ENCODE data around the gene ALPP.
"Not testable (repeated sequence)": the region's sequence is repeated elsewhere in the genome, so short reads cannot be mapped to it uniquely, and the experiment has no call there.

Gene ALPP

DNA sequence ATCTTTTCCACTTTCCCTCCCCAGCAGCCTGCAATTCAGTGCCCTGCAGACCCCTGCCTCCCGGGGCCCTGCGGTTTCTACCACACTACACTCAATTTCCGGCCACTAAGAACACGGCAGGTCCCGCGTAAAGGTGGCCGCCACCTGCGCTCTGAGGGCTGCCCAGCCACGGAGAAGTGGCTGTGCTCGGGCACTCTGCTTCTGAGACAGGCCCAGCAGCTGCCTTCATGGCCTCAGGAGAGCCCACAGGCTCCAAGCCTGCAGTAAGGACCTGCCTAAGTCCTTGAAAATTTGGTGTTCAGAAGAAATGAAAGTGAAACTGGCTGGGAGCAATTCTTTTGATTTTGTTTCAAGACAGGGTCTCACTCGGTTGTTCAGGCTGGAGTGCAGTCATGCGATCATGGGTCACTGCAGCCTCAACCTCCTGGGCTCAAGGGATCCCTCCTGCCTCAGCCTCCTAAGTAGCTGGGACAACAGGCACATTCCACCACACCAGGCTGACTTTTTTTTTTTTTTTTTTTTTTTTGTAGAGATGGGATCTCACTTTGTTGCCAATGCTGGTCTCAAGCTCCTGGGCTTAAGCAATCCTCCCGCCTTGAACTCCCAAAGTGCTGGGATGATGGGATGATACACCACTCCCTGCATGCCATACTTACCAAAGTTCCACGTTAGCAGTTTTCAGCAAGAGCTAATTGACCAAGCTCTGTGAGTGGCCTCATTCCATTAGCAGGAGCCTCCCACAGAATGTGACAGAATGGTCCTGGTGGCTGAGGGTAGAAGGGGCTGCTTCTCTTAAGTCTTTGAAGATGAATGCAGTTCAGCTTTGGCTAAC is 14.6 kb upstream of the ALPP start:
- DNase-seq (ENCODE audit: low read depth in 2 of 2) = no peak

DNA sequence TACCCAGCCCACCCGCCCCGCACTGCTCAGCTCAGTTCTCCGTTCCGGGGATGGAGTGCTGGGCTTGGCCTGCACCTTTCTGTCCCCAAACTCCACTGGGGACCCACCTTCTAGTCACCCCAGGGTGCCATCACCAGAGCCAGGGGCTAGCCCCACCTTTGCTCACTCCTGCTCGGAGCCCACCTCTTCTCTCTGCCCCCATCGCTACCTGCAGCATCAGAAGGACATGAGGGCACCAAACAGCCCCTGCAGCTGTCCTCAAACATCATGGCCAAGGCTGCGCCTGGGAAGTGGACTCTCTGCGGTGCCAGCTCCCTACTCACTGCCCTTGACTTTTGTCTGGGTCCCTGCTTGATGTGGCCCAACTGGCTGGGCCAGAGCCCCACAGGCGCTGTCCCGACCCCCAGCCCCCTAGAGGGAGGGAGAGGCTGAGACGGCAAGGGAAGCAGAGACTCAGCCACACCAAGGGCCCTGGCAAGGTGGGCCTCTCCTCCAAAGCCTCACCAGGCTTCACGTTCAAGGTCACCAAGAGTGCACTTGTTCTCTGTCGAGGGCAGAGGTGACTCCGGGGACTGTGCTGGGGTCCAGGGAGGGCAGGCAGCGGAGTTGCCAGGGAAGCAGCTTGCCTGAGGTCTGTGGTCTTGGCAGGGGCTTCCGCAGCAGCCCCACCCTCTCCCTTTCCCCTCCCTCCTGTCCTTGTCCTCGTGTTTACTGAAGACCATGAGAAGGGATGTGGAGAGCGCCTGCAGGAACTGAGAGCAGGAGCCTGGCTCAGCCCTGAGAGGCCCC is 13.6 kb upstream of the ALPP start:
- DNase-seq (ENCODE audit: low read depth in 2 of 2) = not testable (repeated sequence)

DNA sequence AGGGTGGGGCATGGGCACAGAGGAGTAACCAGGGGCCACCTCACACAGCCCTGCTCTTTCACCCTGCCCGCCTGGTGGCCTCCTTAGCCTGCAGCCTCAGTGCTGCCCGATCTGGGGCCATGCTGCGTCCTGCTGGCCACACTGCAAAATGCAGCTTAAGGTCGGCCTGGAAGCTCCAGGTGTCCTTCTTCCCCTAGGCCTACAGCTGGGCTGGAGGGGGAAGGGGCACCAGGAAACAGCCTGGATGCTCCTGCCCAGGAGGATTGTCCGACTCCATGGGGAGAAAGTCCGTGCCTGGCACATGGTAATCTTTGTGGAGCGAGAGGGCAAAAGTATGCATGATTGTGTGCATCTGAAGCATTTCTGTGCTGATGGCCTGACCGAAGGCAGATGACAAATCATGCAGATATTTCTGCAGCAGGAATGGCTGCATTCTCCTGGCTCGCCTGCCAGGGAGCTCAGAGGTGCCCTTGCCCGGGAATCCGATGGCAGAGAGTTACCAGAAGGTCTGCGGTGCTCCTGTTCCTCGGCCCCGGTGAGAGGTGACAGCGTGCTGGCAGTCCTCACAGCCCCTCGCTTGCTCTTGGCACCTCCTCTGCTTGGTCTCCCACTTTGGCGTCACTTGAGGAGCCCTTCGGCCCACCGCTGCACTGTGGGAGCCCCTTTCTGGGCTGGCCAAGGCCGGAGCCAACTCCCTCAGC is 12.8 kb upstream of the ALPP start:
- DNase-seq (ENCODE audit: low read depth in 2 of 2) = no peak

DNA sequence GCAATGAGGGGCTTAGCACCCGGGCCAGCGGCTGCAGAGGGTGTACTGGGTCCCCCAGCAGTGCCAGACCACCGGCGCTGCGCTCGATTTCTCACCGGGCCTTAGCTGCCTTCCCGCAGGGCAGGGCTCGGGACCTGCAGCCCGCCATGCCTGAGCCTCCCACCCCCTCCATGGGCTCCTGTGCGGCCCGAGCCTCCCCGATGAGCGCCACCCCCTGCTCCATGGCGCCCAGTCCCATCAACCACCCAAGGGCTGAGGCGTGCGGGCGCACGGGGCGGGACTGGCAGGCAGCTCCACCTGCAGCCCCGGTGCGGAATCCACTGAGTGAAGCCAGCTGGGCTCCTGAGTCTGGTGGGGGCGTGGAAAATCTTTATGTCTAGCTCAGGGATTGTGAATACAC is 12.1 kb upstream of the ALPP start:
- DNase-seq (ENCODE audit: low read depth in 2 of 2) = not testable (repeated sequence)

DNA sequence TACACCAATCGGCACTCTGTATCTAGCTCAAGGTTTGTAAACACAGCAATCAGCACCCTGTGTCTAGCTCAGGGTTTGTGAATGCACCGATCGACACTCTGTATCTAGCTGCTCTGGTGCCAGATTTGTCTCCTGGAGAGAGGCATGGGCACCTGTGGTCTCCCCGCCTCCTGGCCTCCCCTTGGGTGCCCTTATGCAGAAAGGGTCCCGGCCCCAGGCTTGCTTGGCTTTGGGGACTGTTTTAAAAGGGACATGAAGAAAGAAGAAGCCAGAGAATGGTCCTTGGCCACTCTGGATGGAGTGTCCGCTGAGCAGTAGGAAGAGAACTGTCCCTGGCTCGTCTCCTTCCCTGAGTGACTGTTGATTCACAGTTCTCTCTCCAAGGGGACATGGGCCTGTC is 11.5 kb upstream of the ALPP start:
- DNase-seq (ENCODE audit: low read depth in 2 of 2) = no peak

DNA sequence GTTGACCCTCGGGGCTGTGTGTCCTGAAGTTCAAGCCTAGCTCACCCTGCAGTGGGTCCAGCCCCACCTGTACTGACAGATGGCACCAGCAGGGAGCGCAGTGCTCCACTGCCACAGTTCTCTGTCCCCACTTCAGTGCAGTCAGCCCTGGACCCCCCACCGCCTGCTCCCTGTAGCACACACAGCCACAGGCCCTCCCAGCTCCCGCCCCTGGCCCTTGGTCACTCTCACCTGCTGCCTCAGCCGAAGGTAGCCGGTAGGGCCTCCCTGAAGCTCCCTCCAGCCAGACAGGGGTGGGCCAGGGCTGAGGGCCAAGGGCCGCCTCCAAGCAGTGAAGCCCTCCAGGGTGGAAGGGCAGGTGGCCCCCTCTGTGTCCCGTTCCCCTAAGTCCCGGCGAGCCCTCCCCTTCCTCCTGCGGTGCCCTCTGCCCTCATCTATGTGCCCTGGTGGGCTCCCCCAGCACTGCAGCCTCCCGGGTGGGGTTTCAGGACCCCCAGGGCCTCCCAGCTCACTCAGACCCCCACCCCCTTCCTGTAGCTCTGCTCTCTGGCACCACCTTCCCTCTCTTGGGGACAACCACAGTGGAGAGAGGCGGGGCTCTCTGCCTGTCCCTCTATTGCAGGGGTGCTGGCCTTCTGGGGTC is 10.8 kb upstream of the ALPP start:
- no peak for DNase-seq (ENCODE audit: low read depth in 2 of 2)

DNA sequence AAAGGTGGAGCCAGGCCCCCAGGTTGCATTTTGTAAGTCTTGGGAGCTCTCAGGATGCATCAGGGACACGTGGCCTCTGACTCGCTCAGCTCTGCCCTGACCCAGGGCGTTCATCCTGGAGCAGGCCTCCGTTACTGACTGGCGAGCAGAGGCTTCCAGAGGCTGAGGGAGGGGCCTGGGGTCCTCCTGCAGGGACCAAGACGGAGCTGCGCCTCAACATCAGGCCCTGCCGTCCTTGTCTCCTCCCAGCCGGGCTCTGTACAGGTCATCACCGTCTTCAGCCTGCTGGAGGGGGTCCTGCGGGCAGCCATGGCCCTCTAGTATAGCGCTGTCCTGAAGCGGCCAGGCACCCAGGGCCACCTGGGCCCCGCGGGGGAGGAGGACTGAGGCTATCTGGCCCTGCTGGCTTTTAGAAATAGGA is 10.2 kb upstream of the ALPP start:
- DNase-seq (ENCODE audit: low read depth in 2 of 2) = no peak

DNA sequence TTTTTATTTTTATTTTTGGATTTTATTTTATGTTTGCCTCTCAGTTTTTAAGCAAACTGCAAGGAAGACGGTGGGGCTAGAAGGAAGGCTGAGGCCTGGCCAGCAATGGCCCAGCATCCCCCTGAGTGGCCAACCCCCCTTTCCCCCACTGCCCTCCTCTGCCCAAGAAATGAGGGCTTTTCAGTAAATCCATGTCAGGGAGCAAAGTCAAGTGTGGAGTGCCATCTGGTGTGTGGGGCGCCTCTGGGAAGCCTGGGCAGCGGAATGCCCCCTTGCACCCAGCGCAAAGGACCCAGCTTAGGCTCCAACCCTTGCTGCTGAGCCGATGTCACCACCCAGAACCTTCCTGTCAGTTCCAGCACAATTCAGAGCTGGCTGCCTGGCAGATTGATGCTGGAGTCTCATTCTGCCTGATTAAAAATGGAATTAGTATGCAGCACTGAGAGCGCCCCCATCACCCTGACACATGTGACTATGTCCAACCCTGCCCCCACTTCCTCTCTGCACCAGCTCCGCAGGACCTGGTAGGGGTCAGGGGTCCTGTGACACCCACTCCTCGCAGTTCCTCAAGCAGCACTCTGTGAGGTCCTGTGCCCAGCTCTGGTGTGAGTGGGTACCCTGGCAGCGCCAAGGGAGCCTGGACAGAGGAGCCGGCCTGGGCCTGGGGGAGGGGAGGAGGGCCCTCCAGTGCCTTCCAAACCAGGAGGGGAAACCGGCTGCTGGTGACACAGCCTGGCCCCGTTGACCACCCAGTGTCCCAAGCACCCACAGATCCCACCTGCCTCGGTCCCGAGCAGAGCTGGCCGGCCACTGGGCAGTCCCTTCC is 9.2 kb upstream of the ALPP start:
- DNase-seq (ENCODE audit: low read depth in 2 of 2) = no peak

DNA sequence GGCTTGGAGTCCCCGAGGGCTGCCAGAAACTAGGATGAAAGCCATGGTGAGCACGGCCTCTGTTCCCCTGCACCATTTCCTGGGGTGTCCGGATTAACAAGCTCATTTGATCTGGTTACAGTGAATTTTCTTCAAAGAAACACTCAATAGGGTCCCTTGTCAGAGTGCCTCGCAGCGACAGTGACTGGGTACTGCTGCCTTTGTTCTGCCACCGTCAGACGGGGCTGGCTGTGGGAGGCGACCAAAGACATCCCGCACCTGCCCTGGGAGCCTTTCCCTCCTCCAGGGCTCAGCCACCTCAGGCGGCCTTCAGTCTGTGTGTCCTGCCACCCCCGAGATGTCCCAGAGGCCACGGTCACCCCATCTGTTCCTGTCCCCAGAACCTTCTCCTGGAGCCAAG is 8.5 kb upstream of the ALPP start:
- not testable (repeated sequence) for DNase-seq (ENCODE audit: low read depth in 2 of 2)

DNA sequence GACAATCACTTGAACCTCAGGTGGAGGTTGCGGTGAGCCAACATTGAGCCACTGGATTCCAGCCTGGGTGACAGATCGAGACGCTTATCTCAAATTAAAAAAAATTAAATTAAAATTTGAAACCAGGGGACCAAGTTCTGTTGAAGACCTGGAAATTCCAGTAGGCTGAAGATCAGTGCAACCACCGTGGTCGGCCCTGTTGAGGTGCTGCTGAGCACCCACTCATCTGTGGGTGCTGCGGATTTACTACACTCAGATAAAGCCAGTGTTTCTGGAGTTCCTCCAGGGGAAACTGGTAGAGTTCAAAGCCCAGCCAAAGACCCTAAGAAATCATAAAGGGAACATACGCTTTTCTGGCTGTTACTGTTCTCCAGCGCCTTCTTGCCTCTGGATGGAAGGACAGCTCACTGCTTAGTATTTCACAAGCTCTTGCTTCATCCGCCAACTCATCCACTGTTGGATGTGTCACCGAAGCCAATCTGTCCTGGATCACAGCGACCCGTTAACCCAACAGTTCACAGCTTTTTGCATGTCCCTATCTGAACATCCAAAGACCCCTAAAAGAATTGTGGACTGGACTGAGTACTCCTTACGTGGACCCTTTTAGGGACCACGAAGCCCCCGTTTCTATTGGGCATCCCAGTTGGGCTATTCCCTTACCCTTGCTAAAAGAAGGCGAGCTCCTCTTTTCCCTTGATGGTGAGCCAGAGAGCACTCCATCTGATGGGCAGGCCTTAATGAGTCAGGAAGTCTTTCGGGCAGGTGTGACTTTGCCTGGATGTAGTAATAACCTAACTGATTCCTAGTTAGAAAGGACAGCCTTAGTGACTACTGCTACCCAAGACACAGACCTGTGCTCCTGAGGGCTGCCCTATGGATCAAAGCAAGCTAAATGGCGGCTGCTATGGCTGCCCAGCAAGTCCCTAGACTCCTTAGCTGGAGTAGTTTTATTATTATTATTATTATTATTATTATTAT is 6.0 kb upstream of the ALPP start:
- no peak for DNase-seq (ENCODE audit: low read depth in 2 of 2)

DNA sequence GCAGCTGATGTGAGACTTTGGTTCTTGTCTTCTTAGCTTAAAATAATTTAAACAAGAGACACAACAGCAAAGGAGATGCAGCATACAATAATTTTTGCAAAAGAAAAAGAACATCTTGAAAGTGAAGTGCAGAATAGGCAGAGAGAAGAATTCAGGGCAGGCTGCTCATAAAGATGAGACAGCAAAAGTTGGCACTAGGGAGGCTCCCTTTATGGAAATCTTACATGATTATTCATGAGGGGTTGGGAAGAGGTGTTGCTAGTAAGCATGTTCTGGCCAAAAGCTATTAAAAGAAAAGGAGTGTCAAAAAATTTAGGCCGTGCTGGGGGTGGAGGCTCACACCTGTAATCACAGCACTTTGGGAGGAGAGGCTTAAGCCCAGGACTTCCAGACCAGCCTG is 4.2 kb upstream of the ALPP start:
- DNase-seq (ENCODE audit: low read depth in 2 of 2) = no peak

DNA sequence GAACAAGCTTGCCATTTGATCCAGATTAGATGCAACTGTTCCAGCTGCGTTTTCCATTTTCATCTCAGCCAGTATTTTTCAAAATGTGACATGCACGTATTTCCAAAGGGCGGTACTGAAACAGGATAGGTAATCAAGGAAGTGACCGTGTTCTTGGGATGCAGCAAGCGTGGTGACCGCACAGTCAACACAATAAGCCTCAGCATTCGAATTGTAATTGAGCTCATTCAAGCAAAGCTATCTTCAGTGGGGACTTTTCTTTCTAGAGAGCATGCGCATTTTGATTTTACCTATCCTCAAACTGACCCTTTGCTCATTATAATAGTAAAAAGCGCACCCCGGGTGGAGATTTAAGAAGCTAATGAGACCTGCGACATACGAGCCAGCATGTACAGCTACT is 3.4 kb upstream of the ALPP start:
- no peak for DNase-seq (ENCODE audit: low read depth in 2 of 2)

DNA sequence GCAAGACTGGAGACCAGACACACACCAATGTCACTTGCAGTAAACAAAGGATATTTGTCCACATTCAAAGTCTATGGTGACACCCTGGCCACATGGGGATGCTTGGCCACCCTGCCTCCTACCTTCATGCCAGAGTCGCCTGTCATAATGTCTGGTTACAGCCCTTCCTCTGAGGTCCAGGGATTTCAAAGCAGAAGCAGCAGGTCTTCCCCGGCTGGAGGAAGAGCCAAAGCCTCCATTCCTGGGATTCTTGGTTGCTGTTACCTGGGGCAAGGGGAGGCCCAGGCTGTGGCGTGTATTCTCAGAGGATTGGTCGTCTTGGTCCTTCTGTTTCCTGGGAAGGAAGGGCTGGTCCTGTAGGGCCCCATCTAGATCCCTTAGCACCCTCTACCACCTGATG is 2.3 kb upstream of the ALPP start:
- DNase-seq (ENCODE audit: low read depth in 2 of 2) = no peak

DNA sequence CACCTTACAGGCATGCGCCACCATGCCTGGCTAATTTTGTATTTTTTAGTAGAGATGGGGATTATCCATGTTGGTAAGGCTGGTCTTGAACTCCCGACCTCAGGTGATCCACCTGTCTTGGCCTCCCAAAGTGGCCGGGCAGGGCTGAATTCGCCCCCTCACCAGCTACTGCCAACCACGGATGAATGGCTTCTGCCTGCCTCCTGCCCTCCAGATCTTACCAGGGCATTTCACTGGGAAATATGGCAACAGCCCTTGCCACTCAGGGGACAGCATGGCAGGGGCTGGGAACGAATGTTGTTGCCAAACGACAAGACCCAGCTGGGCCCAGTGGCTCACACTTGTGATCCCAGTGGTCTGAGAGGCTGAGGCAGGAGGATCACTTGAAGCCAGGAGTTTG is 1.8 kb upstream of the ALPP start:
- DNase-seq (ENCODE audit: low read depth in 2 of 2) = no peak

DNA sequence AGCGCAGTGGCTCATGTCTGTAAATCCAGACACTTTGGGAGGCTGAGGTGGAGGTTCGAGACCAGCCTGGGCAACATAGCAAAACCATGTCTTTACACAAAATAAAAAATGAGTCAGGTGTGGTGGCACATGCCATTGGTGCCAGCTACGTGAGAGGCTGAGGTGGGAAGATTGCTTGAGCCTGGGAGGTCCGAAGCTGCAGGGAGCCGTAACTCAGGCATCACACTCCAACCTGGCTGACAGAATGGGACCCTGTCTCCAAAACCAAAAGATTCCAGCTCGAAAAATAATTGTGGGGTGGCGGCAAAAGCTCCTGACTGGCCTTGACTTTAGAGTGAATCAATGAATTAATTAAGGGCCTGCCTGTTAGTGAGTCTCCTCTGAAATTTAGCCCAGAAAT is 1.2 kb upstream of the ALPP start:
- DNase-seq (ENCODE audit: low read depth in 2 of 2) = no peak

DNA sequence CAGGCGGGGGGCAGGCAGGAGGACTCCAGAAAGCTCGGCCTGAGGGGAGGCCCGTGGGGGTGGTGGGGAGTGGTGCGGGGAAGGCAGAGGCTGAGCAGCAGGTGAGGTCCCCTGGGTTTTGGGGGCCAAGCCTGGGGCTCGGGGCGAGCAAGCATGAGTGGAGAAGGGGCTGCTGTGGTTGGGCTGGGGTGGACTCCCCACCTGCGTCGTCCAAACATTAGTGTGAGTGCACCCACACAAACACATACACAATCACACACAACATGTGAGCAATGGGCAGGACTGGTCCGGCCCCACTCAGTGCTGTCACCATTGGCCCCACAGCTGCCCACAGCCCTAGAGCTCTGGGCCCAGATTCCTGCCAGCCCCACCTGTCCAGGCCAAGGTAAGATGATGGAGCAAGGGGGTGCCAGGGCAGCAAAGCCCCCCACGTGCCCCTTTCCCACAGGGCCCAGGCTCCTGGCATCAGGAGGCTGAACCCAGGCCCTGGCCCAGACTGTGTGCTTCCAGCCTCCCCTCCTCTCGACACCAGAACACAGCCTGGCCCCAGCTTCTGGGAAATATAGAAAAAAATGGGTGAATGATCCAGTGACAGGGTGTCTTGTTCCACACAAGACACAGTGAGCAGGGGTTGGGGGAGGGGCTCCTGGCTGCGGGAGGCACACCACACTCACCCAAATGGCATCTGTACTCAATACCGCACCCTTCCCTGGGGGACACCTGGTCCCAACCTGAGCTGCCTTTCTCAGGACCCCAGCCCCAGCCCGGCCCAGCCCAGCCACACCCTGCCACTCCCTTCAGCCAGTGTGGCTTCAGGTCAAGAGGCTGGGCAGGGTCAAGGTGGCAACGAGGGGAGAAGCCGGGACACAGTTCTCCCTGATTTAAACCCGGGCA is 463 bp upstream of the ALPP start:
- no peak for DNase-seq (ENCODE audit: low read depth in 2 of 2)

DNA sequence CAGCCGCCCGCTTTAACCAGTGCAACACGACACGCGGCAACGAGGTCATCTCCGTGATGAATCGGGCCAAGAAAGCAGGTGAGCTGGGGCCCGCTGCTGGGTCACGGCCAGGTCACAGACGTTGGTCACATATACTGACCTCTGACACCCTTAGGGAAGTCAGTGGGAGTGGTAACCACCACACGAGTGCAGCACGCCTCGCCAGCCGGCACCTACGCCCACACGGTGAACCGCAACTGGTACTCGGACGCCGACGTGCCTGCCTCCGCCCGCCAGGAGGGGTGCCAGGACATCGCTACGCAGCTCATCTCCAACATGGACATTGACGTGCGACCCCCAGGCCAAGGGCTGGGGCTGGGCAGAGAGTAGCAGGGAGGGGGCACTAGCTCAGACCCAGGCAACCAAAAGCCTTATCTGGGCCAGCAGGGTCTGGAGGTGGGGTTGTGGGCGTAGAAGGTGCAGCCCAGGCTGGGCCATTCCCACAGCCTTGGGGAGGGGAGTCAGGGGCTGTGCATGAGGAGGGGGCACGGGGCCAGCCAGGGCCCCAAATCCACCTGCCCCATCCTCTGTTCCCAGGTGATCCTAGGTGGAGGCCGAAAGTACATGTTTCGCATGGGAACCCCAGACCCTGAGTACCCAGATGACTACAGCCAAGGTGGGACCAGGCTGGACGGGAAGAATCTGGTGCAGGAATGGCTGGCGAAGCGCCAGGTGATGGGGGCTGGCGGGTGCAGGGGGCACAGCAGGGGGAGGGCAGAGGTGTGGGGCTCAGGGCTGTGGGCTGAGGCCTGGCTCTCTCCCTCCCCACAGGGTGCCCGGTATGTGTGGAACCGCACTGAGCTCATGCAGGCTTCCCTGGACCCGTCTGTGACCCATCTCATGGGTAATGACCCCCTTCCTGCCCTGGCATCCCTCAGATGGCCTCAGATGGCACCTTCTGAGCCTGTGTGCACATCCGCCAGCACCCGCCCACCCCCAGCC is 1.3 kb downstream of the ALPP start:
- not testable (repeated sequence) for DNase-seq (ENCODE audit: low read depth in 2 of 2)

All from stimulated activated CD4-positive, alpha-beta T cell treated with anti-CD3 and anti-CD28 coated beads, Interleukin-15, amount 100 ng/mL, for 48 hours (primary cell).